HT1080 (cell line): ENCODE data around the gene GVQW3. TPM values are rescaled to one million over a fixed set of nuclear protein-coding genes. Genes with fewer than 3 reads are reported as not detected.

ENCODE experiments used
- DNase-seq: peaks from one replicate; pipeline ENCODE4 v3.0.0-alpha.2; 2015; ENCODE audit warnings: low read depth
- polyA plus RNA-seq, 2 experiments: library from polyadenylated mRNA; depleted of rRNA; stranded (reverse); fragments of >200 nt; gene quantifications; 2 replicates each; pipeline ENCODE4 v1.2.3, GENCODE V29; 2015
- total RNA-seq: library from RNA; depleted of rRNA; stranded (reverse); fragments of >200 nt; shearing (Covaris generic); gene quantifications from 2 replicates; pipeline ENCODE4 v1.2.3, GENCODE V29; 2014; rRNA removed

The GVQW3 gene
- 0.97 and 1.1 TPM in 2 replicates for total RNA-seq
- polyA plus RNA-seq (2015; cell fraction: cytosol; rRNA removed): 0.97 and 1.7 TPM in 2 replicates
- polyA plus RNA-seq (2015; cell fraction: nucleus; rRNA removed): 4.5 and 4.8 TPM in 2 replicates

- peak; percentile 97 for DNase-seq
Measured at GRCh38 chr11:76380977-76381719, at the start of gene GVQW3, which contains the start of gene THAP12. Gene GVQW3 (plus strand): TSS chr11:76381323. CDS start chr11:76381829, 506 bp downstream. Gene THAP12 (minus strand): TSS chr11:76381132. CDS start chr11:76380836, 296 bp downstream.

- DNase-seq: no peak
Measured at GRCh38 chr11:76334826-76335389, 46.2 kb upstream of the GVQW3 start.

GRCh38 chr11:76335842-76336241 is 45.3 kb upstream of the GVQW3 start:
- DNase-seq: no peak

- no peak for DNase-seq
Measured at GRCh38 chr11:76336597-76336996, 44.5 kb upstream of the GVQW3 start.

DNA sequence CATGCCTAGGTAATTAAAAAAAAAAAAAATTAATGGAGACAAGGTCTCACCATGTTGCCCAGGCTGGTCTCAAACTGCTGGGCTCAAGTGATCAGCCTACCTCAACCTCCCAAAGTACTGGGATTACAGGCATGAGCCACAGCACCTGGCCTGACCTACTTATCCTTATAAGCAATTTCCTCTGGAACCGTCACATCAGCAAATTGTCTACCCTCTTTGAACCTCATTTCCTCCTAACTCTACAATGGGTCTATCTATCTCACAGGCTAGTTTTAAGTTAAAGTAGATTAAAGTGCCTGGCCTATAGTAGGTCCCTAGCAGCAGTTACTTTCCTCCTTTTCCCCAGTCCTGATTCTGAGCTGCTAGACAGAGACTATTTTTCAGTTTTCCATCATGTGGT is 43.7 kb upstream of the GVQW3 start:
- DNase-seq: no peak

GRCh38 chr11:76337923-76338322 is 43.2 kb upstream of the GVQW3 start:
- DNase-seq: no peak

DNA sequence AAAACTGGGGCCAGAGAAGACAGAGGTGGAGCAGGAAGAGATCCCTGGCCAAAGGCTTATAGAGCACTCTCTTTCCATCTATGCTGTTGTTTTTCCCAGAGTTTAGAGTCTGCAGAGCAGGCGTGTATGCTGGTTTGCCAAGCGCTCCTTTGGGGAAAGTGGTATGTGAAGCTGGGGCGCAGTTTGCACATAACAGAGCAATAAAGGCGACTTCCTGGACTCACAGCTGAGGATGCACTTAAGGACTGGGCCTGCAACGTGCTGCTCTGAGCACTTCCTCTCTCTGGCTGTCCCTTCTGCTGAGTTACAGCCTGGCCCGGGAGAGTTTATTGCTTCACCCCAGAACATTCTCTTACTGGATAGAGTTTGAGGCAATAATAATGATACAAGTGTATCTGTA is 41.9 kb upstream of the GVQW3 start:
- DNase-seq: no peak

DNA sequence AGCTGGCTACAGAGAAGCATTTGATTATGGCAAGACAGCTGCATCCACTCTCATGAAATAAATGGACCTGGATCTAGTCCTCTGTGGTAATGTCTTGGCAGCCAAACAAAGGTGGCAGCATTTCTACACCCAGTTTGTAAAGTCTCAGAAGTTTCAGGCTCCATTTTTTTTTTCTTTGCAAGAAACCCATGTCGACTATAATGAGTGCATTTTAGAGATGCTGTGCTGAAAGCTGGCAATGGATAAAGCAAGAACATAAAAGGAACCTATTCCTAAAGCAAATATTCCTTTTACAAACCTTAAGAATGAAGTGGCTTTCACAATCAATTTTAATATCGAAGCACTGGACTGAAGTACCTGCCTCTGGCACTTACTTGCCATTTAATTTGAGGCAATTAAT is 33.7 kb upstream of the GVQW3 start:
- no peak for DNase-seq

GRCh38 chr11:76348348-76348747 is 32.8 kb upstream of the GVQW3 start:
- no peak for DNase-seq

DNA sequence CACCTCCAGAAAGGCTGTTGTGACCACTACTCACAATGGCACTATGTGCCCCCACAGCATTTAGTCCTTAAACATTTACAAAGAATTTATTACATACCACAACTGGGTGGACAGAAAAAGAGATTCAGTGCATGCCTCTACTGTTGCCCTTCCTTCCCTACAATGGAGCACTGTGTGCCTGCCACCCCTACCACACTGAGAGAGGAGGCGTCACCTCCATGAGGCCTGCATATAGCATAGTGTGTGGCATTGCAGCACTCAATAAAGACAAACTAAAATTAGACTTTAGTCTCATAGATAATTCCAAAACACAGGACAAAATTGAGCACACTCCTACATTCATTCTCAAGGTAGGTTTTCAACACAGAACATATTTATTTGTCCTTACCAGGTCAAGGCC is 26.0 kb upstream of the GVQW3 start:
- DNase-seq: no peak

DNA sequence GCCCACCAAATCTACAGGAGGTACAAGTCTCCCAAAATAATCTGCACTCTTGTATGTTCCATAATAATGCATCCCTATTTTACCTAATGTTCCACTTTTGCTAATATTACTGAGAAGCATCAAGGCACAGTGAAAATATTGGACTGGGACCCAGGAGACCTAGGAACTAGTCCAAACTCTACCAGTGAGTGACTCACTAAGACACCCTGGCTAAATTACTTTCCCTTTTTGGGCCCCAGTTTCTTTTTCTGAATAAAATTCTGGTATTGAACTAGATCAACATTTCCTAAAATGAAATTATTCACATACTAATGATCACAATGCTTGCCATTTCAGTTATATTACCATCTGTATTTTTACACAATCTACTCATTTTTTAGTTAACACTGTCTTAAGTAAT is 19.7 kb upstream of the GVQW3 start:
- DNase-seq: no peak

- DNase-seq: no peak
Measured at GRCh38 chr11:76361776-76362175, 19.3 kb upstream of the GVQW3 start.

GRCh38 chr11:76362716-76363115 is 18.4 kb upstream of the GVQW3 start:
- DNase-seq: no peak

- no peak for DNase-seq
Measured at GRCh38 chr11:76365038-76365679, 16.0 kb upstream of the GVQW3 start.

DNA sequence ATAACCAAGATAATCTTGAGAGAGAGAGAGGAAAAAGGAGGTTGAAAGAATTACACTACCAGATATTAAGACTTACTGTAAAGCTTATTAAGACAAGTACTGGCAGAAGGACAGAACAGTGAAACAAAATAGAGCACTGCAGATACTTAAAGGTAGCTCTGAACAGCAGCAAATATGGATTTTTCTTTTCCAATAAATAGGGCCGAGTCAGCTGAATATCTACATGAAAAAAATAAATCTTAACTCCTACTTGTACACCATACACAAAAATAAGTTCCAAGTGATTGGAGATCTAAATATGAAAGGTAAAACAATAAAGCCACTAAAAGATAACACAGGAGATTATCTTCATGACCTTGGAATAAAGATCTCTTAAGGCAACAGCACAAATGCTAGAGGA is 12.6 kb upstream of the GVQW3 start:
- DNase-seq: no peak

DNA sequence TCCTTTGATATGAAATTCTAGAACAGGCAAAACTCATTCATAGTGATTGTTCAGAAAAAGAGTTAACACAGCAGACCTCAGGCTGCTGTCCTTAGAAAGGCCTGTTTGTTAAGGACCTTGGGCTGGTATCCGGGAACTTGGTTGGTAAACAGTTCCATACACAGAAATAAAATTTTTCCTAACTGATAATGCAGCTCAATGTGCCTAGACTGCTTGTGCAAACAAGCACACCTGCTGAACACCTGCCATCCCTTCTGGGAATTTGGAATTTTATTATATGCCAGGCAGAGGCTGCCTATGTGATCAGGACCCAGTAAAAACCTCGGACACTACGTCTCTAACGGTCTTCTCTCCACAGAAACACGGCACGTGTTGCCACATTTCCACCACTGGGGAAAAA is 11.7 kb upstream of the GVQW3 start:
- DNase-seq: no peak

- peak; percentile 87 for DNase-seq
Measured at GRCh38 chr11:76371170-76371569, 10.0 kb upstream of the GVQW3 start.

- no peak for DNase-seq
Measured at GRCh38 chr11:76376746-76377558, 4.2 kb upstream of the GVQW3 start.

DNA sequence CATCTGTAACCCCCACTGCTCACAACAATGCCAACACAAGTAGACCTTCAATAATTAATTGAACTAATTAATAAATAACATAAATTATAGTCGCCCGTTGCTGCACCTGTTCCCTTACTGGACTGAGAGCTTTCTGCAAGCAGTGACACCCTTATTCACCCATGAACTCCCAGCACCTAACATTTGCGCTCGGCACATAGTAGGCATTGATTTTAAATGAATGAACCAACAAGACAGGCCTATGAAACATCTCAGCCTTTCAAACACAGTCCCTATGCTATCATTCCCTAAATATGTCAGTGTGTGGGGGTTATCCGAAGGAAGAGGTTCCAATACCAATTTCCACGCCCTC is 1.3 kb upstream of the GVQW3 start:
- no peak for DNase-seq

DNA sequence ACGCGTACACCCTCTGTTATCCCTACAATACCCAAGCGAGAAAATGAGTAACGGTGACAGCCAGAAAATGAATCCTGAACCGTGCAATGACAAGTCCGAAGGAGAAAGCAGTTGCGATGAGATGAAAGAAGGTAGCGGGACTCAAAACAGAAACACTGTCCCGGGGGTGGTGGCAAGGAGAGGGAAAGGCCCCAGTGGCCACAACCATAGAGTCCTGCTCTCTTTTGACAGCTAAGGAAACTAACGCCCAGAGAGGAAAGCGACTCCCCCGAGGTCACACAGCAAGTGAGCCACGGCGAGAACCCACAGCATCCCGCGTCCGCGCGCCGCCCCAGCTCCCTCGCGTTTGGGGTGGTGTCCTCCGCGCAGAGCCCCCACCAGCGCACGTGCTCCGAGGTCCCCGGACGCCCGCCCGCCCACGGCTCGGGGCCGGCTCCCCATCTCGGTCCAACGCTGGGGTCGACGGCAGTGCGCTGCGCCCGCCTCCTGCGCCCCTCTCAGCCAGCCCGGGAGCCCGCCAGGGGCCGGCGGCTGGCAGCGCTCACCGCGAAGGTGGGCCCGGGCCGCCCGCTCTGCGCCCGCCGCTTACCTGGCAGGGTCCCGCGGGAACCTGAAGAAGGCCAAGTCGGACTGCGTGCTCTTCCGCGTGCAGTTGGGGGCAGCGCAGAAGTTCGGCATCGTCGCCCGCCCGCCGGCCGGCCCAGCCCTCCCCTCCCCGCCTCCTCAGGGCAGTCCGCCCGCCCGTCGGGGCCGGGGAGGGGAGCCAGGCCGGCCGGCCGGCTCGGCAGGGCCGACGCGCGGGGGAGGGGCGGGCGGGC is 755 bp upstream of the GVQW3 start:
- DNase-seq: peak; percentile 11

GRCh38 chr11:76382209-76382608 is 1.1 kb downstream of the GVQW3 start:
- no peak for DNase-seq
